OCI-LY3 (cell line): ENCODE data around the gene INTS6L.

ENCODE experiments used
- CTCF ChIP-seq: fragments of 200-600, 300-600 bp; sonication (generic); IDR thresholded peaks from 2 replicates; pipeline ENCODE4 v1.5.1; 2014; ENCODE audit warnings: antibody characterized with exemption, low read length, low read depth
- EZH2phosphoT487 ChIP-seq: fragments of 200-600 bp; shearing (Covaris generic); IDR thresholded peaks from 2 replicates; pipeline ENCODE4 v1.6.1; 2018; ENCODE audit warnings: antibody characterized with exemption, mixed run types, low read depth

GRCh38 chrX:135531813-135532212 lies 11.4 kb downstream of the INTS6L start:
- TF ChIP-seq CTCF (no peak), EZH2phosphoT487 (no peak)
